ENCODE data around the gene CYP11A1. TPM values are rescaled to one million over a fixed set of nuclear protein-coding genes. Genes with fewer than 3 reads are reported as not detected.
"Not testable (repeated sequence)": the region's sequence is repeated elsewhere in the genome, so short reads cannot be mapped to it uniquely, and the experiment has no call there.

The CYP11A1 gene
- total RNA-seq, 1 donor from 2014 or later, result 1.1 TPM

DNA sequence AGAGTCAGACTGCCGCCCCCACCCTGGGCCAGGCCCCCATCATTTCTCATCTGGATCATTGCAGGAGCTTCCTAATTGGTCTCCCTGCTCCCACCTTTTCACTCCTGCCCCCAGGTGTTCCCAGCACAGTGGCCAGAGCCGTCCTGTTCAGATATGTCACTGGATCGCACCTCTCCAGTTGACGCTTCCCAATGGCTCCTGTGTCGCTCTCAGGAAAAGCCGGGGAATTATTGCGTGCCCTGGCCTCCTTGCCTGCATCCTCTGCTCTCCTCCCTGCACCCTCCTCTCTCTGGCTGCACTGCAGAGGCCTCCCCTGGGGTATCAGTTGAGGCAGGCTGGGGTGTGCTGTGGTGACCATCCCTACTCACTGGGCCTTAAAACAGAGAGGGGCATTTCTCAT, 25.5 kb upstream of the CYP11A1 start:
- ATAC-seq (no peak), DNase-seq (no peak)
- Histone ChIP-seq H3K36me3 (no peaks in the 10 kb centered on the region), H3K9me3 (no peaks in the 10 kb centered on the region), H3K27ac (no peak overlapping the region), H3K4me3 (no peak overlapping the region), H3K4me1 (no peaks in the 10 kb centered on the region), H3K27me3 (no peaks in the 10 kb centered on the region)
- intact Hi-C loops (cut with DNase I), result no loop called here
- TF ChIP-seq, protein P1, sequence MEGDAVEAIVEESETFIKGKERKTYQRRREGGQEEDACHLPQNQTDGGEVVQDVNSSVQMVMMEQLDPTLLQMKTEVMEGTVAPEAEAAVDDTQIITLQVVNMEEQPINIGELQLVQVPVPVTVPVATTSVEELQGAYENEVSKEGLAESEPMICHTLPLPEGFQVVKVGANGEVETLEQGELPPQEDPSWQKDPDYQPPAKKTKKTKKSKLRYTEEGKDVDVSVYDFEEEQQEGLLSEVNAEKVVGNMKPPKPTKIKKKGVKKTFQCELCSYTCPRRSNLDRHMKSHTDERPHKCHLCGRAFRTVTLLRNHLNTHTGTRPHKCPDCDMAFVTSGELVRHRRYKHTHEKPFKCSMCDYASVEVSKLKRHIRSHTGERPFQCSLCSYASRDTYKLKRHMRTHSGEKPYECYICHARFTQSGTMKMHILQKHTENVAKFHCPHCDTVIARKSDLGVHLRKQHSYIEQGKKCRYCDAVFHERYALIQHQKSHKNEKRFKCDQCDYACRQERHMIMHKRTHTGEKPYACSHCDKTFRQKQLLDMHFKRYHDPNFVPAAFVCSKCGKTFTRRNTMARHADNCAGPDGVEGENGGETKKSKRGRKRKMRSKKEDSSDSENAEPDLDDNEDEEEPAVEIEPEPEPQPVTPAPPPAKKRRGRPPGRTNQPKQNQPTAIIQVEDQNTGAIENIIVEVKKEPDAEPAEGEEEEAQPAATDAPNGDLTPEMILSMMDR (IDR thresholded peaks at IDR 0.05), result no peak

DNA sequence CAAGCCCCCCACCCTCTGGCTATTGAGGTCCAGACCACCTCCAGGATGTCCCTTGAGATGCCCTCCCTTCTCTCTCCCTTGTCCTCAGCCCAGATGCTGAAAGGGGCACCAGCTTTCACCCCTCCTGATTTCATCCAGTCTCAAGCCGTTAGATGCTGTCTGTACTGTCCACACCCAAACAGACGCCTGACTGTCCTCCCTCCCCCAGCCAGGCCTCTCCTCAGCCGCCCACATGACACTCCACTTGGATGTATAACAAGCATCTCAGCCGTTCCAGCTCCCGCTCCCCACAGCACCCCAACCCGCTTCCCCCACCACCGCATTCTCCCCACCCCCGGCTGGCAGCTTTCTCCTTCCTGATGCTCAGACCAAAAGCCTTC, 25.0 kb upstream of the CYP11A1 start:
- Histone ChIP-seq H3K9me3 (no peaks in the 10 kb centered on the region), H3K4me1 (no peaks in the 10 kb centered on the region), H3K4me3 (no peak overlapping the region), H3K36me3 (no peaks in the 10 kb centered on the region), H3K27ac (no peak overlapping the region), H3K27me3 (no peaks in the 10 kb centered on the region)
- TF ChIP-seq, protein P1 (IDR thresholded peaks at IDR 0.05), result no peak
- ATAC-seq, result no peak
- intact Hi-C loops (cut with DNase I), result no loop called here
- DNase-seq, result no peak

DNA sequence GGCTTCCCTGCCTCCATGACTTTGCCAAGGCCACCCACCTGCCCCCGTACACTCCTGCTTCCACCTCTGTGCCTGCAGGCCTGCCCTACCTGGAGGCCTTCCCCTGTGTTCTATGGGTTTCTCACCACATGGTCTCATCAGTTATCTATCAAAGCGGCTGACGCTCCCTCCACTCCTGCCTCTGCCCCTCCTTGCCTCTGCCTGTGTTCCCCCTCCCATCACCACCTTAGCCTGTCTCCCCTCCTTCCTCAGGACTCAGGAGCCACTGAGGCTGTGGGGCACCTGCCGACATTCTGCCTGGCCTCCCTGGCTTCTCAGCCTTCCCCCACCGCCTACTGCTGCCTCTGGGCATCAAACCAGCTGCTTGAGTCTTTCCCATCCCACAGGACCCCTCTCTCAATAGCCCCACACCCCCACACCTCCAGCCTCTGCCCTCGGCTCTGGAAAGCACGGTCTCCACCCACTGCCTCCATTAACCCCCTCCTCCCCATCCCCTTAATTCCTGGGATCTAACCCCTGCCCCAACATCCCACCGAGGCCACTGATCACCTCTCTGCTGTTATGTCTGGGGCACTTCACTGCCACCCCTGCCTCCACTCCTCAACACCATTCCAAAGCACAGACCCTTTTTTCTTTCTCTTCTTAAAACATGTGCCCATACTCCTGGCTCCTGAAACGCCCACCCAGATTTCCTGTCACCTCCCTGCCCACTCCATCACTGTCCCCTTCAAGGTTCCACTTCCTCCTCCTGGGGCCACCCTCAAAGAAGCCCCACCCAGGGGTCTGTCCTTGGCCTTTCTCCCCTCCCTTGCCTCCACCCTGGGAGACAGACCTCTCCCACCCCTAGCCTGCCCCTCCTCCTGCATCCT, 24.4 kb upstream of the CYP11A1 start:
- ATAC-seq (no peak), DNase-seq (no peak)
- no peaks in the 10 kb centered on the region for H3K4me1 ChIP-seq
- TF ChIP-seq, protein P1 (IDR thresholded peaks at IDR 0.05), result no peak
- no peak overlapping the region for H3K4me3 ChIP-seq
- no peak overlapping the region for H3K27ac ChIP-seq
- no peaks in the 10 kb centered on the region for H3K27me3 ChIP-seq
- no peaks in the 10 kb centered on the region for H3K36me3 ChIP-seq
- no peaks in the 10 kb centered on the region for H3K9me3 ChIP-seq
- intact Hi-C loops (cut with DNase I), result no loop called here

DNA sequence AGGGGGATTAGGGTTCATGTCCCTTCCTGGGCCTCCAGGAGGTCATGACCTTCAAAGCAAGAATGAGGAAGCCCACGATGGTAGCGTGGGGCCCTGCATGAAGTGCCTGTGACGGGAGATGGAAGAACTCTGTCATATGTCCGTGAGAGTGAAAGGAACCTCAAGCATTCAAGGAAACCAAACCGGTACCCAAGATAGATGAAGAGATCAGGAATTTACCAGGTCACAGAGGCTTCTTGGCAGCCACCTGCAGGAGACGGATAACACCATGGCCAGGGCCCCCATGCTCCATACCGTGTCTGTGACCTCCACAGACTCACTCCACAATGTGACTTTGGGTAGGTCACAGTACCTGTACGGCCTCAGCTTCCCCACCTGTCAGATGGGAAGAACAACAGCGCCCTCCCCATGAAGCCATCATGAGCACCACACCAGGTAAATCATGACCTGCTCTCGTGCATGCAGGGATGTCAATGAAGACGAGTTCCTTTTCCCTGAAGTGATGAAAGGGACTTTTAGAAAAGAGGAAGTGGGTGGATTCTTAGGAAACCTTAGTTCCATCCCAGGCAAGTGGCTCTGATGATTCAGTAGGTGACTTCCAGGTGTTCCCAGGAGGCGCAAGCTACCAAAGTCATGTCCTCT, 23.3 kb upstream of the CYP11A1 start:
- TF ChIP-seq, protein P1 (IDR thresholded peaks at IDR 0.05), result no peak
- H3K4me3 ChIP-seq, result no peak overlapping the region
- no peaks in the 10 kb centered on the region for H3K36me3 ChIP-seq
- no peak for DNase-seq
- ATAC-seq, result no peak
- peaks cover 5% of the 10 kb centered on the region for H3K4me1 ChIP-seq
- no peaks in the 10 kb centered on the region for H3K27me3 ChIP-seq
- no peak overlapping the region for H3K27ac ChIP-seq
- no peaks in the 10 kb centered on the region for H3K9me3 ChIP-seq
- intact Hi-C loops (cut with DNase I), result no loop called here

DNA sequence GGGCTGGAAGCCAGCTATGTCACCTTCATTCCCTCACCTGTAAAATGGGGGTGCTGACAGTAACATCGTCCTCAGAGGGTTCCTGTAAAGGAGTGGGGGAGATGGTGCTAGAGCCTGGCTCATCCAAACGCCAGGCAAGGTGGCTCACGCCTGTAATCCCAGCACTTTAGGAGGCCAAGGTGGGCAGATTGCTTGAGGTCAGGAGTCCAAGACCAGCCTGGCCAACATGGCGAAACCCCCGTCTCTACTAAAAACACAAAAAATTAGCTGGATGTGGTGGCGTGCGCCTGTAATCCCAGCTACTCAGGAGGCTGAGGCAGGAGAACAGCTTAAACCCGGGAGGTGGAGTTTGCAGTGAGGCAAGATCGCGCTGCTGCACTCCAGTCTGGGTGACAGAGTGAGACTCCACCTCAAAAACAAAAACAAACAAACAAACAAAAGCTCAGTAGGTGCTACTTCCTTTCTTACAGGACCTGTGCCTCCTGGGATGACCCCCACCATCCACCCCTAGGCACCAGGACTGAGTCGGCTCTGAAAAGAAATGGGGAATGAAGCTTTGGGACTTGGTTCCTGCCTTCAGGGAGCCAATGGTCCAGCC, 22.7 kb upstream of the CYP11A1 start:
- H3K4me3 ChIP-seq; H3K36me3 ChIP-seq; intact Hi-C loops (cut with DNase I); ATAC-seq; DNase-seq; H3K27ac ChIP-seq; H3K27me3 ChIP-seq; H3K9me3 ChIP-seq; H3K4me1 ChIP-seq: not testable (repeated sequence)

Measured in upper lobe of right lung (tissue), 1 donor.